MG63 (cell line): ENCODE results near the gene CLTCL1. TPM values are rescaled to one million over a fixed set of nuclear protein-coding genes. Genes with fewer than 3 reads are reported as not detected.

Experiments
- DNase-seq: peaks from one replicate; pipeline ENCODE4 v3.0.0-alpha.2; 2020
- H3K27me3 ChIP-seq: fragments of 250-450 bp; sonication (Bioruptor Pico); 2 replicates; pipeline ENCODE4 v1.5.1; 2020; ENCODE audit warnings: mild to moderate bottlenecking, moderate library complexity
- H3K36me3 ChIP-seq: fragments of 250-450 bp; sonication (Bioruptor Pico); 2 replicates; pipeline ENCODE4 v1.5.1; 2020; ENCODE audit warnings: mild to moderate bottlenecking, moderate library complexity
- H3K4me3 ChIP-seq: fragments of 250-450 bp; sonication (Bioruptor Pico); 2 replicates; pipeline ENCODE4 v1.5.1; 2020; ENCODE audit warnings: mild to moderate bottlenecking, moderate library complexity
- H3K9me3 ChIP-seq: fragments of 250-450 bp; sonication (Bioruptor Pico); 2 replicates; pipeline ENCODE4 v1.5.1; 2020; ENCODE audit warnings: mild to moderate bottlenecking, moderate library complexity
- total RNA-seq: library from RNA; depleted of rRNA; stranded (reverse); fragments of >200 nt; shearing (Covaris generic); gene quantifications from 2 replicates; pipeline ENCODE4 v1.2.3, GENCODE V29; 2014; ENCODE audit warnings: low replicate concordance

CLTCL1 gene
- total RNA-seq, 1 experiment from 2014 or later = 1.5 TPM

GRCh38 chr22:19178065-19178656 lies 113.4 kb downstream of the CLTCL1 start:
- no peaks in the 10 kb centered on the region for H3K9me3 ChIP-seq
- peaks cover 22% of the 10 kb centered on the region for H3K36me3 ChIP-seq
- H3K4me3 ChIP-seq = peak overlapping the region; percentile 83
- peak; percentile 43 for DNase-seq
- no peaks in the 10 kb centered on the region for H3K27me3 ChIP-seq

GRCh38 chr22:19177164-19178064 lies 114.1 kb downstream of the CLTCL1 start:
- Histone ChIP-seq H3K9me3 (no peaks in the 10 kb centered on the region), H3K36me3 (peaks cover 22% of the 10 kb centered on the region), H3K4me3 (peak overlapping the region; percentile 83), H3K27me3 (no peaks in the 10 kb centered on the region)
- no peak for DNase-seq

- Histone ChIP-seq H3K4me3 (peak overlapping the region; percentile 83), H3K36me3 (peaks cover 26% of the 10 kb centered on the region)
- DNase-seq = no peak
Observed at GRCh38 chr22:19176732-19177131, 114.8 kb downstream of the CLTCL1 start.

GRCh38 chr22:19176175-19176643 lies 115.3 kb downstream of the CLTCL1 start:
- H3K27me3 ChIP-seq = no peaks in the 10 kb centered on the region
- H3K9me3 ChIP-seq = no peaks in the 10 kb centered on the region
- DNase-seq = no peak
- peaks cover 28% of the 10 kb centered on the region for H3K36me3 ChIP-seq
- no peak overlapping the region for H3K4me3 ChIP-seq

More at GRCh38 chr22:19176732-19177131, 114.8 kb downstream of the CLTCL1 start:
- no peaks in the 10 kb centered on the region for H3K9me3 ChIP-seq
- no peaks in the 10 kb centered on the region for H3K27me3 ChIP-seq

DNA sequence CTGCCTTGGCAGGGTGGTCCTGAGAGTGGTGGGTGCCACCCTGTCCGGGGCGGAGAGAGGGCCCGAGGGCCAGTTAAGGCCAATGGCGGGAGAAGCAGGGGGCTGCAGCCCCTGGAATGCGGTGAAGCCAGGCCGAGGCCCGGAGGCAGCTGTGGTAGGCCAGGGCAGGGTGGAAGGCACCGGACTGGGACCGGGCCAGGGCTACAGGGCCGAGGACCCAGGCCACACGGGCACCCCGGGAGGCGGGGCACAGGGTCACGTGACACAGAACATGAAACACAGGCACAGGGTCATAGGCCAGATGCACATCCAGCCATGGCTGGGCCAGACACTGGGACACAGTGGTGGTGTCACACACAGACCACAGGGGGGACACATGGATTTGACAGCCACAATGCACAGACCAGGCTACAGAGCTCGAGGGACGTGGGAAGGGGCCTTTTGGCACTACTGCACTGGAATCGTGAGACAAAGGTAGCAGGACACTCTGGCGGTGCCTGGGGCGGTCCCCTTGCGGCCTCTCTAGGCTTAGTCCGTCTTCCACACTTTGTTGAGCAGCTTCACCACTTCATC lies 115.8 kb downstream of the CLTCL1 start:
- Histone ChIP-seq H3K27me3 (no peaks in the 10 kb centered on the region), H3K4me3 (no peak overlapping the region), H3K9me3 (no peaks in the 10 kb centered on the region), H3K36me3 (peaks cover 28% of the 10 kb centered on the region)
- no peak for DNase-seq

DNA sequence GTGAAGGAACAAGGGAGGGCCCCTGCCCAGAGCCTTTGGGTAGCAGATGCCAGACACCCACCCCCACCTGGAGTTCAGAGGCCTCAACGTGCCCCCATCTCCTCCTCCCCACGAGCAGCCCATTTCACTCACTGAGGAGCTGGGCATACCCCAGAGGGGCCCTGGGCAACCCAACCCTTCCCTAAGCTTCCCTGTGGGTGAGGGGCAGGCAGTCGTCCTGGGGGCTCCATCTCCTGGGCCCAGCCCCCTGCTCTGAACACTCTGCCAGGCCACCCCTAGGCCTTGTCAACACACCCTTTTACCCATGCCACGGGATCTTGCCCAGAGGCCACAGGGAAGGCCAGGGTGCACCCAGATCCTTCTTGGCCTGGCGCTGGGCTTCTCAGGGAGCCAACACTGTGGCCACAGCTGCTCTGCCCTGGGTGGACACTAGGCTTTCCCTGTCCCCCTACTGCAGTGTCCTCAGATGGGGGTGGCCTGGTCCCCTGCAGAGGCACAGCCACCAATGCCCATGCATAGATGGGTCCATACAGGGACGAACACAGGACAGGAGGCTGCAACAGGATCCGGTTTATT lies 116.4 kb downstream of the CLTCL1 start:
- peaks cover 28% of the 10 kb centered on the region for H3K36me3 ChIP-seq
- H3K4me3 ChIP-seq = no peak overlapping the region
- no peak for DNase-seq
- H3K9me3 ChIP-seq = no peaks in the 10 kb centered on the region
- no peaks in the 10 kb centered on the region for H3K27me3 ChIP-seq

- peak; percentile 82 for DNase-seq
Observed at GRCh38 chr22:19174106-19175025, 117.2 kb downstream of the CLTCL1 start.

GRCh38 chr22:19173047-19174035 lies 118.2 kb downstream of the CLTCL1 start:
- peaks cover 28% of the 10 kb centered on the region for H3K36me3 ChIP-seq
- peaks cover 14% of the 10 kb centered on the region for H3K27me3 ChIP-seq
- no peak for DNase-seq
- no peaks in the 10 kb centered on the region for H3K9me3 ChIP-seq
- H3K4me3 ChIP-seq = peak overlapping the region; percentile 97

More at GRCh38 chr22:19174106-19175025, 117.2 kb downstream of the CLTCL1 start:
- Histone ChIP-seq H3K36me3 (peaks cover 28% of the 10 kb centered on the region), H3K27me3 (peaks cover 6% of the 10 kb centered on the region), H3K9me3 (no peaks in the 10 kb centered on the region), H3K4me3 (no peak overlapping the region)

DNA sequence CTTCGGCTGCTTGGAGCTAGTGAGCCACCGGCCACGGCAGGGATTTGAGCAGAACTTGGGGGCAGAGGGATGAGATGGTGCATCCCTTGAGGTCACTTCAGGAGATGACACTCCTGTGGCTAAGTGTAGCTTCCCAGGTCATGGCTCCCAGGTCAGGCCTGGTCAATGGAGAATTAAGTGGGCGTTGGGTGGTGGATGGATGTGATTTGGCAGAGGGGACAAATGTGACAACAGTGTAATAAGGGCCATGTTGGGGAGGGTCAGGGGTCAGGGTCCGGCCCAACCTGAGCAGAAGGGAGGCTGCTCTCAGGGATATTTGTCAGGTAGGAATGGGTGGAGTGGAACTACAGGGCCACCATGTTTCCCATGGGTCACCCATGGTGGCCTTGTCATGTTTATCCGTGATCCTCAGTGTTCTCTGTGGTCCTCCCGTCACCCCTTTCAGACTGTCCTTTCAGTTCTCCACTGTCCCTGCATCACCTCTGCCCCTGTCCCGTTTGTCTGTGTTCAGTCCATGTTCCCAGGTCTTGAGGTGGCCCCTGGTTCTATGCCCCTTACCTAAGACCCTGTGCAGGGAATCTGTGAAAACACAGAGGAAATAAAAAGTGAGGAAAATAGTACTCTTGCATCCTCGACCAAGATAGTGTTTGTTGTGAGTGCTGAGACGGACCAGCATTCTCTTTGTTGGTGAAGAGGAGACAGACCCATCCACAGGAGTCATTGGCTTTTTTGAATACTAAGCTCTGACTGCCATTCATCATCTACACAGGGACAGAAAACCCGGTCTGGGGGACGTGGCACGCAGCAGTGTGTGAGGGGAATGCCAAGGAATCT lies 119.1 kb downstream of the CLTCL1 start:
- DNase-seq = no peak
- Histone ChIP-seq H3K27me3 (peaks cover 18% of the 10 kb centered on the region), H3K9me3 (no peaks in the 10 kb centered on the region), H3K4me3 (peak overlapping the region; percentile 97), H3K36me3 (peaks cover 28% of the 10 kb centered on the region)

- Histone ChIP-seq H3K36me3 (peaks cover 11% of the 10 kb centered on the region), H3K27me3 (peaks cover 28% of the 10 kb centered on the region), H3K4me3 (no peak overlapping the region), H3K9me3 (no peaks in the 10 kb centered on the region)
- no peak for DNase-seq
Observed at GRCh38 chr22:19169947-19170318, 121.6 kb downstream of the CLTCL1 start.

DNA sequence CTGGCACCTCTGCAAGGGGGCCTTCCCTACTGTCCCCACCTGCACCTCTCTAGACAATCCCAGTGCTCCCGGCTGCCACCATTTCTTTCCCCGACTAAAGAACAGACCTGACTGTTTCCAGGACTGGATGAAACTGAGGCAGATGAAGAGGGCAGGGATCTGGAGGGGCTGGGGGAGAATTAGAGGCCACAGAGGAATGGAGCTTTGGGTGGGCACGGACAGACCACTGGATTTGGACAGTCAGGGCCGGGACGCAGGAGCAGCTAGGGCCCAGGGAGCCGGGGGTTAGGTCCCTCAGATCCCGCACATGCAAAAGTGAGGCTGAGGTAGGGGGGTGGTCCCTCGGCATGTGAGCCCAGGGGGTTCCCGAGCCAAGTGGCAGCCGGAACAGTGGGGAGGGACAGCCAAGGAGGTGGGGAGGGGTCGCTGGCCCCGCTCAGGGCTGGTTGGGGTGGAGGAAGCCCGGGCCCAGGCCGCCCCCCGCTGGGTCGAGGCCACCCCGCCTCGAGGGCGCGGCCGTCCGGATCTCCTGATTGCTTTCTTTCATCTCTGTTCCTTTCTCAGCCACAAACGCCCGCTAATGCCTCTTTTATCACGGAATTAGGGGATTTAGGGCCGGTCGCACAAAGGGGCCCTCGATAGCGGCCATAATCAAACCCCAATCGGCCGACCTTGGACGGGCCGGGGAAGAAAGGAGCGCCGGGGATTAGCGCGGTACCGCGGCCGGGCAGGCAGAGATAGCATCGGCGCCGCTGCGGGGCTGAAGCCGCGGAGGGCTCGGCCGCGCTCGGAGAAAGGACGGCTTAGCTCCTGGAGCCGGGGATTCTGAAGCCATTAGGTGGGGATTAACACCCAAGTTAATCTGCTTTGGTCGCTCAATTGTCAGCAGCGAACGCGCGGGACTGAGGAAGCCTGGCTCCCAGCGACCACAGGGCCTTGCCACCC lies 122.2 kb downstream of the CLTCL1 start:
- peaks cover 28% of the 10 kb centered on the region for H3K27me3 ChIP-seq
- no peak for DNase-seq
- H3K36me3 ChIP-seq = peaks cover 10% of the 10 kb centered on the region
- no peaks in the 10 kb centered on the region for H3K9me3 ChIP-seq
- H3K4me3 ChIP-seq = no peak overlapping the region

GRCh38 chr22:19168088-19168890 lies 123.2 kb downstream of the CLTCL1 start:
- H3K27me3 ChIP-seq = peaks cover 28% of the 10 kb centered on the region
- H3K4me3 ChIP-seq = no peak overlapping the region
- no peak for DNase-seq
- H3K9me3 ChIP-seq = no peaks in the 10 kb centered on the region
- H3K36me3 ChIP-seq = peaks cover 6% of the 10 kb centered on the region
